Sigmoid colon (tissue), 4 donors: ENCODE measurements around the gene TMED4.
A peak's percentile ranks its signal among the peaks of the same experiment; 100 is the strongest.

ENCODE experiments used
- CTCF ChIP-seq, 4 experiments: fragments of 450-650 bp in 3 of 4; fragments of 200-600 bp in 1 of 4; IDR thresholded peaks; one replicate each; pipeline ENCODE4 v1.5.1; 2016 to 2019; ENCODE audit warnings: antibody characterized with exemption in 4 of 4, mild to moderate bottlenecking in 3 of 4, moderate library complexity in 2 of 4
- POLR2A ChIP-seq, 2 donors: fragments of 450-650 bp; IDR thresholded peaks; one replicate each; pipeline ENCODE4 v1.6.1; 2016; ENCODE audit warnings: antibody characterized with exemption in 2 of 2, mild to moderate bottlenecking in 2 of 2, moderate library complexity in 2 of 2
- POLR2AphosphoS5 ChIP-seq, 4 donors: sonication (generic); formaldehyde crosslinking; IDR thresholded peaks; one replicate each; pipeline ENCODE4 v1.6.1; 2017; ENCODE audit warnings: antibody characterized with exemption in 4 of 4

- TF ChIP-seq CTCF (IDR thresholded peaks at IDR 0.05) (no peak), POLR2A (IDR thresholded peaks at IDR 0.05) (no peak), POLR2AphosphoS5 (IDR thresholded peaks at IDR 0.05) (peak in 1 of 4 donors; percentile 3)
Observed at GRCh38 chr7:44561962-44562621, 19.9 kb downstream of the TMED4 start.
